Smooth muscle cell (in vitro differentiated cells): ENCODE results near the gene HHAT. TPM values are rescaled to one million over a fixed set of nuclear protein-coding genes. Genes with fewer than 3 reads are reported as not detected.

Experiments used
- DNase-seq: peaks from one replicate; lab custom pipeline; 2025; ENCODE audit not compliant: unreplicated experiment; lab: John Stamatoyannopoulos, UW
- H2AFZ ChIP-seq: fragments of 200-600 bp; sonication (generic); 2 replicates; pipeline ENCODE4 v1.6.0; 2016; ENCODE audit warnings: antibody characterized with exemption, low read depth, mild to moderate bottlenecking
- H3F3A ChIP-seq: fragments of 200-600 bp; sonication (generic); 2 replicates; pipeline ENCODE4 v1.6.0; 2017; ENCODE audit warnings: antibody characterized with exemption, low read depth
- H3K27ac ChIP-seq: fragments of 200-600 bp; sonication (generic); 2 replicates; pipeline ENCODE4 v1.5.1; 2016; ENCODE audit warnings: low read depth, mild to moderate bottlenecking
- H3K27me3 ChIP-seq: fragments of 200-600 bp; sonication (generic); 2 replicates; pipeline ENCODE4 v1.6.1; 2016; ENCODE audit warnings: low read depth, mild to moderate bottlenecking
- H3K36me3 ChIP-seq: fragments of 200-600 bp; sonication (generic); 2 replicates; pipeline ENCODE4 v1.5.1; 2016; ENCODE audit warnings: low read depth
- H3K4me1 ChIP-seq: fragments of 200-600 bp; sonication (generic); 2 replicates; pipeline ENCODE4 v1.5.1; 2016; ENCODE audit warnings: low read depth
- H3K4me2 ChIP-seq: fragments of 200-600 bp; sonication (generic); 2 replicates; pipeline ENCODE4 v1.6.0; 2016; ENCODE audit warnings: mild to moderate bottlenecking
- H3K4me3 ChIP-seq: fragments of 200-600 bp; sonication (generic); 2 replicates; pipeline ENCODE4 v1.5.1; 2016; ENCODE audit warnings: mild to moderate bottlenecking
- H3K79me2 ChIP-seq: fragments of 200-600 bp; sonication (generic); 2 replicates; pipeline ENCODE4 v1.6.0; 2016; ENCODE audit warnings: low read depth, mild to moderate bottlenecking
- H3K9ac ChIP-seq: fragments of 200-600 bp; sonication (generic); 2 replicates; pipeline ENCODE4 v1.6.0; 2016; ENCODE audit warnings: low read depth
- H3K9me3 ChIP-seq: fragments of 200-600 bp; sonication (generic); replicated peaks from 2 replicates; pipeline ENCODE4 v1.5.1; 2016; ENCODE audit warnings: low read depth
- H4K20me1 ChIP-seq: fragments of 200-600 bp; sonication (generic); 2 replicates; pipeline ENCODE4 v1.6.0; 2016; ENCODE audit warnings: low read depth
- CTCF ChIP-seq: fragments of 200-600 bp; sonication (generic); IDR thresholded peaks from 2 replicates; pipeline ENCODE4 v1.5.1; 2017; ENCODE audit warnings: borderline replicate concordance, mild to moderate bottlenecking, antibody characterized with exemption; ENCODE audit not compliant: insufficient read depth, poor library complexity, severe bottlenecking
- WGBS: methylation state at CpG from one replicate; pipeline ENCODE4 v1.1.7; 2016; ENCODE audit warnings: low lambda C conversion rate; 5-methylcytosine and 5-hydroxymethylcytosine counted together
- polyA plus RNA-seq: library from polyadenylated mRNA; unstranded; fragments of >200 nt; fragmentation: Nextera tagmentation; extraction: Ambion mirVana; gene quantifications from 2 replicates; pipeline ENCODE4 v1.2.1, GENCODE V29; 2016
- total RNA-seq: library from RNA; depleted of rRNA; stranded (reverse); fragments of >200 nt; gene quantifications from 2 replicates; pipeline ENCODE4 v1.2.3, GENCODE V29; 2014

The HHAT gene
- total and polyA plus RNA-seq, 2 experiments from 2014 or later: 4.6 to 9.8 TPM

- Histone ChIP-seq H2AFZ (no peak overlapping the region), H3K9ac (no peak overlapping the region), H3K9me3 (no peaks in the 10 kb centered on the region), H3K27me3 (no peaks in the 10 kb centered on the region), H3F3A (no peaks in the 10 kb centered on the region), H3K4me1 (no peaks in the 10 kb centered on the region), H4K20me1 (no peaks in the 10 kb centered on the region), H3K4me3 (no peak overlapping the region), H3K79me2 (no peaks in the 10 kb centered on the region), H3K36me3 (no peaks in the 10 kb centered on the region), H3K4me2 (no peak overlapping the region), H3K27ac (no peak overlapping the region)
- WGBS: 73% methylated on average over 5 of the region's 5 CpGs
- TF ChIP-seq CTCF: no peak
- no peak for DNase-seq
Observed at GRCh38 chr1:210516697-210517459, 188.2 kb downstream of the HHAT start.

GRCh38 chr1:210523830-210524229, 195.1 kb downstream of the HHAT start:
- H3K27me3 ChIP-seq: no peaks in the 10 kb centered on the region
- no peaks in the 10 kb centered on the region for H3K9me3 ChIP-seq
- no peaks in the 10 kb centered on the region for H3K4me1 ChIP-seq
- H3K4me3 ChIP-seq: no peak overlapping the region
- H2AFZ ChIP-seq: no peak overlapping the region
- TF ChIP-seq CTCF: no peak
- no peaks in the 10 kb centered on the region for H3K36me3 ChIP-seq
- no peaks in the 10 kb centered on the region for H4K20me1 ChIP-seq
- H3K79me2 ChIP-seq: no peaks in the 10 kb centered on the region
- 82% methylated on average over 4 of the region's 4 CpGs for WGBS
- H3K4me2 ChIP-seq: no peak overlapping the region
- DNase-seq: no peak
- H3F3A ChIP-seq: no peaks in the 10 kb centered on the region
- H3K27ac ChIP-seq: no peak overlapping the region
- H3K9ac ChIP-seq: no peak overlapping the region

GRCh38 chr1:210525716-210526454, 197.2 kb downstream of the HHAT start:
- H3K79me2 ChIP-seq: no peaks in the 10 kb centered on the region
- no peak overlapping the region for H2AFZ ChIP-seq
- no peaks in the 10 kb centered on the region for H3K9me3 ChIP-seq
- no peak for DNase-seq
- H3K27ac ChIP-seq: peak overlapping the region; percentile 13
- no peaks in the 10 kb centered on the region for H3K27me3 ChIP-seq
- 42% methylated on average over 13 of the region's 13 CpGs for WGBS
- H4K20me1 ChIP-seq: no peaks in the 10 kb centered on the region
- no peaks in the 10 kb centered on the region for H3F3A ChIP-seq
- H3K4me1 ChIP-seq: no peaks in the 10 kb centered on the region
- H3K4me3 ChIP-seq: no peak overlapping the region
- H3K4me2 ChIP-seq: peak overlapping the region; percentile 62
- no peak overlapping the region for H3K9ac ChIP-seq
- no peak for TF ChIP-seq CTCF
- no peaks in the 10 kb centered on the region for H3K36me3 ChIP-seq
